ENCODE measurements around the gene ACSS3.

DNA sequence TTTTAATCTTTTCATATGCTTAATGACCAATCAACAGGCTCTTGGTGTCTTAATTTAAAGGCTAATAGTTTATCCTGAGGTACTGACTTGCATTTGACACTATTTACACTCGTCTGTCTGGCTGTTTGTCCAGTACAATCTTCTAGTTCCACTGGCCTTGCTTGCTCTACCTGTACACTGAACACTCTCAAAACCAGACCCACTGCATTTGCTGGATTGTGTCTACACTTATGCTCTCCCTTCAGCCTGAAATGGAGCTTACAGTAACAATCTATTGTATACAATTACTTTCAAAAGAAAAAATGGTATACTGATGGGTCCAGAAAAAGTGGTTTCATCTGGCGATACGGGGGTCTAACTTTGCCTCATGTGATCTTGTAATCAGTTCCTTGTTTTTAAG lies 2.3 kb upstream of the ACSS3 start:
- TF ChIP-seq, protein P1, sequence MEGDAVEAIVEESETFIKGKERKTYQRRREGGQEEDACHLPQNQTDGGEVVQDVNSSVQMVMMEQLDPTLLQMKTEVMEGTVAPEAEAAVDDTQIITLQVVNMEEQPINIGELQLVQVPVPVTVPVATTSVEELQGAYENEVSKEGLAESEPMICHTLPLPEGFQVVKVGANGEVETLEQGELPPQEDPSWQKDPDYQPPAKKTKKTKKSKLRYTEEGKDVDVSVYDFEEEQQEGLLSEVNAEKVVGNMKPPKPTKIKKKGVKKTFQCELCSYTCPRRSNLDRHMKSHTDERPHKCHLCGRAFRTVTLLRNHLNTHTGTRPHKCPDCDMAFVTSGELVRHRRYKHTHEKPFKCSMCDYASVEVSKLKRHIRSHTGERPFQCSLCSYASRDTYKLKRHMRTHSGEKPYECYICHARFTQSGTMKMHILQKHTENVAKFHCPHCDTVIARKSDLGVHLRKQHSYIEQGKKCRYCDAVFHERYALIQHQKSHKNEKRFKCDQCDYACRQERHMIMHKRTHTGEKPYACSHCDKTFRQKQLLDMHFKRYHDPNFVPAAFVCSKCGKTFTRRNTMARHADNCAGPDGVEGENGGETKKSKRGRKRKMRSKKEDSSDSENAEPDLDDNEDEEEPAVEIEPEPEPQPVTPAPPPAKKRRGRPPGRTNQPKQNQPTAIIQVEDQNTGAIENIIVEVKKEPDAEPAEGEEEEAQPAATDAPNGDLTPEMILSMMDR (IDR thresholded peaks at IDR 0.05): no peak
- no peak for TF ChIP-seq POLR2A (IDR thresholded peaks at IDR 0.05)
- TF ChIP-seq EP300 (IDR thresholded peaks at IDR 0.05): no peak
